A549 treated with DMSO at 1 μM for 4 hours (cell line): ENCODE measurements around the gene DDO. TPM values are rescaled to one million over a fixed set of nuclear protein-coding genes. Genes with fewer than 3 reads are reported as not detected.

Source experiments
- total RNA-seq: library from RNA; stranded (reverse); fragments of 200-300 nt; extraction: Qiagen RNA extraction; gene quantifications from 5 replicates; pipeline ENCODE4 v1.2.3, GENCODE V29; 2022; ENCODE audit warnings: low read depth

DDO gene, protein sequence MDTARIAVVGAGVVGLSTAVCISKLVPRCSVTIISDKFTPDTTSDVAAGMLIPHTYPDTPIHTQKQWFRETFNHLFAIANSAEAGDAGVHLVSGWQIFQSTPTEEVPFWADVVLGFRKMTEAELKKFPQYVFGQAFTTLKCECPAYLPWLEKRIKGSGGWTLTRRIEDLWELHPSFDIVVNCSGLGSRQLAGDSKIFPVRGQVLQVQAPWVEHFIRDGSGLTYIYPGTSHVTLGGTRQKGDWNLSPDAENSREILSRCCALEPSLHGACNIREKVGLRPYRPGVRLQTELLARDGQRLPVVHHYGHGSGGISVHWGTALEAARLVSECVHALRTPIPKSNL
- 0.07 to 0.19 TPM (median 0.08 TPM) in 5 replicates for total RNA-seq

DNA sequence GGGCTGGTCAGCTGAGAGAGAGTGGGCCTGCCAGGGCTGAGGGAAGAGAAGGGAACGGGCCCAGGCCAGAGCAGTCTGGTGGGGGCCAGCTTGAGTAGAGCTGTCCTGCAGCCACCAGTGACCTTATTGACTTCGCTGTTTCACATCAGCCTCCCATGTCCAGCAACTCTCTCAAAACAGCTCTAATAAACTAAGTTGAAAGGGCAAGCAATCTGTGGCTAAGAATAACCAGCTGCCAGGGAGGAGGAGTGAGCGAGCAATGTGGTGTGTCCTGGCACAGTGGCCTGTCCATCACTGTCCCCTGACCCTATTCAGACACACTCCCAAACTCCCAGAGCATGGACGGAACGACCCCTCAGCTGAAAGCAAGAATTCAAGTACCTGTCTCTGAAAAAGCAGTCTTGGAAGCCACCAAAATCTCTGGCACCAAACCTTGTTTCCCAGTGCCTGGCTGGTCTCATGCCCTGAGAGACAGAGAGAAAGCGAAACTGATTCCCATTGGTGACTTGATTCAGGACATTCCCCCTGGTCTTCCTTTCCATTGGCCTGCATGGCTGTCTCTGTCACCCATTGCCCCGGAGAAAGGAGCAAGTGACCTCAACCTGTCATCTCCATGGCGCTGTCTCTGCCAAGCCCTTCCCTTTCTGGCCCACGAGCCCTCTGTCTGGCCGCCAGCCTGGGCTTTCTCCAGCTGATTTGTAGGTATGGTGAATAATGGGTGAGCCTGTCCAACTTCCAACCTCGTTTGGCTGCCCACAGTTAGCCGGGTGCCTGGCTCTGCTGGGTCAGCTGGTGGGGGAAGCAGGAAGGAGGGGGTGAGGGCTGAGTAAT lies at the start of gene DDO:
TSS of gene DDO (minus strand) at position 490 of the 831 bp plus-strand sequence. CDS start 2,113 bp downstream, outside the sequence.

DNA sequence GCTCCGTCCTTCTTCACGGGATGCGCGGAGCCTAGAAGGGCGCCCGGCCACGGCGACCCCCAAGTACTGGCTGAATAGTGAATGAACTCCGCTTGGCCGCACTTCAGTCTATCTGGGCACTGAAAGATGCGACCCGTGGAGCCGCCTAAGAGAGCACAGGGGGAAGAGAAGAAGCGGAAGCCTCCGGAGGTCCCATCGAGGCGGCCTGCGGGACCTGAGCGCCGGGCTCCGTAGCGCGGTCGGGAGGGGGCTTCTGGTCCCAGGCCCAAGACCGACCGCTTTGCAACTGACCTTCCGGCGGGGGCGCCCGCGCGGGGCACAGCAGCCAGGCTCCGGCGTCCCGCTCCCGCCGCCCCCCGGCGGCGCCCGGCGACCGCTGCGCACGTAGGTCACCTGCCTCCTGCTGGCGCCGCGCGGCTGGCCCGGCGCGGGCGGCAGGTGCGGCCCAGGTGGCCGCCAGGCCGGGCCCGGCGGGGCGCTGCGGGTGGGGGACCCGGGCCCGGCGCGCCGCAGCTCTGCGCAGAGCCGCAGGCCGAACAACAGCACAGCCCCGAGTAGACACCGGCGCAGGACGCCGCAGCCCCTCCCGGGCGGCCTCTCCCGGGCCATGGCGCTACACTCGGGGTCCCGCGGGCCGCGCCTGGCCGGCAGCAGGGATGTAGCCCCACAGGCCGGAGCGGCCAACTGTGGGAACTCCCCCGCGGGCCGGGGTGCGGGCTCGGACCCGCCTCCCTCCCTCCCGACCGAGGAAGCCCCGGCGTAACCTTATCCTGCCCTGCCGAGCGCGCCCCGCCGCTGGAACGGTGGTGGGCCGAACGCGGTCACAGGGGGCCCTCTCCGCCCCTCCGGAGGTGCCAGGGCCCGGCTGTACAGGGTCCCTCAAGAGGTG lies 57.5 kb downstream of the DDO start, which contains the start of gene METTL24:
TSS of gene METTL24 (minus strand) at position 686 of the 889 bp plus-strand sequence. CDS start at position 609, 77 bp downstream.

Other genes with a start within 250 kb of the DDO start
- gene WASF1, start 235.9 kb downstream of the DDO start, total RNA-seq, result 8.8 to 13.8 TPM (median 12.7 TPM) in 5 replicates
- gene CDC40, start 235.1 kb downstream of the DDO start, total RNA-seq, result 8.0 to 11.4 TPM (median 9.4 TPM) in 5 replicates
- gene METTL24, start 57.2 kb downstream of the DDO start, total RNA-seq, result not detected in 5 replicates
- gene SLC22A16, start 61.0 kb upstream of the DDO start, total RNA-seq, result not detected in 5 replicates